ENCODE measurements around the gene SDF4.

DNA sequence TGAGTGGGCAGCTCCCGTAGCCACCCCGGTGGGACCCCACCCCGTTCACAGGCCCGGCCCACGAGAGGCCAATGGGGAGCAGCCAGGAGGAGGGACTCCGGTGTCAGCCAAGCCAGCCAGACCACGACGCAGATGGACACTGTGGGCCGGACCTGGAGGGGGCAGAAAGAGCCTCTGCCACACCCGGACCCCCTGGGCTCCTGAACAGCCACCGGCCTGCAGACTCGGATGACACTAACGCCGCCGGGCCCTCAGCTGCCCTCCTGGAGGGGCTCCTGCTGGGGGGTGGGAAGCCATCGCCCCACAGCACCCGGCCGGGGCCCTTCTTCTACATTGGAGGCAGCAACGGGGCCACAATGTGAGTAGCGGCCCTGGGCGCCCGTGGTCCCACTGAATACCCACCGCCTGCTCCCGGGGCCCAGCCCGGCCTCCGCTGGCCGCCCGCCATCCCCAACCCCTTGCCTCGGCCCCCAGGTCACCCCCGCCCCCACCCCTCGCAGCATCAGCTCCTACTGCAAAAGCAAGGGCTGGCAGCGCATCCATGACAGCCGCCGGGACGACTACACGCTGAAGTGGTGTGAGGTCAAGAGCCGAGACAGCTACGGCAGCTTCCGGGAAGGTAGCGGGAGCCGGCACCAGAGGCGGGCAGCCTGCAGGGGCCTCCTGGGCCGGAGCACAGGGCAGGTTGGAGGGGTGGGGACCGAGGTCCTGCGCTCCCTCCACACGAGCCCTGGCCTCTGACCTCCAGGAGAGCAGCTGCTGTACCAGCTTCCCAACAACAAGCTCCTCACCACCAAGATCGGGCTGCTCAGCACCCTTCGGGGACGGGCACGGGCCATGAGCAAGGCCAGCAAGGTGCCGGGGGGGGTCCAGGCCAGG, 51.6 kb downstream of the SDF4 start:
- TF ChIP-seq, protein P1, sequence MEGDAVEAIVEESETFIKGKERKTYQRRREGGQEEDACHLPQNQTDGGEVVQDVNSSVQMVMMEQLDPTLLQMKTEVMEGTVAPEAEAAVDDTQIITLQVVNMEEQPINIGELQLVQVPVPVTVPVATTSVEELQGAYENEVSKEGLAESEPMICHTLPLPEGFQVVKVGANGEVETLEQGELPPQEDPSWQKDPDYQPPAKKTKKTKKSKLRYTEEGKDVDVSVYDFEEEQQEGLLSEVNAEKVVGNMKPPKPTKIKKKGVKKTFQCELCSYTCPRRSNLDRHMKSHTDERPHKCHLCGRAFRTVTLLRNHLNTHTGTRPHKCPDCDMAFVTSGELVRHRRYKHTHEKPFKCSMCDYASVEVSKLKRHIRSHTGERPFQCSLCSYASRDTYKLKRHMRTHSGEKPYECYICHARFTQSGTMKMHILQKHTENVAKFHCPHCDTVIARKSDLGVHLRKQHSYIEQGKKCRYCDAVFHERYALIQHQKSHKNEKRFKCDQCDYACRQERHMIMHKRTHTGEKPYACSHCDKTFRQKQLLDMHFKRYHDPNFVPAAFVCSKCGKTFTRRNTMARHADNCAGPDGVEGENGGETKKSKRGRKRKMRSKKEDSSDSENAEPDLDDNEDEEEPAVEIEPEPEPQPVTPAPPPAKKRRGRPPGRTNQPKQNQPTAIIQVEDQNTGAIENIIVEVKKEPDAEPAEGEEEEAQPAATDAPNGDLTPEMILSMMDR (IDR thresholded peaks at IDR 0.05; ENCODE audit: low read depth, low read length, poor library complexity, severe bottlenecking): no peak
- TF ChIP-seq EZH2phosphoT487 (IDR thresholded peaks at IDR 0.05; ENCODE audit: borderline replicate concordance, low read length): no peak
